ENCODE data around the gene DUOXA2.
"Not testable (repeated sequence)": the region's sequence is repeated elsewhere in the genome, so short reads cannot be mapped to it uniquely, and the experiment has no call there.

DUOXA2 gene

GRCh38 chr15:45095661-45096060 lies 18.5 kb upstream of the DUOXA2 start:
- no peak for DNase-seq (ENCODE audit: low read depth)

DNA sequence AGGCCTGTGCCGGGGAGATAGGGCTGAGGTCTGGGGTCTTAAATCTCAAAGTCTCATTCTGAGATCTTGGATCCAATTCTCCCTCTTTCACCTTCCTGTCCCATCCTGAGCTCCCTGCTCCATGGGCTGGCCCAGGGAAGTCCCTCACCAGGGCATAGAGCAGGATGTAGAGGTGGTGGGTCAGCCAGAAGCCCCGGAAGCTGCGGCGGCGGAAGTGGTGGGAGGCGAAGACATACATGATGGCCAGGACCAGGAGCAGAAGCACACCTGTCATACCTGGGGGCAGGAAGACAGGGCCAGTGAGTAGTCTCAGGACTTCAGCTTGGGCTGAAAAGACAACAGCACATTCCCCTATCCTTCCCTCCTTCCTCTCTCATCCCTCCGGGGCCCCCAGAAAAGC lies 16.7 kb upstream of the DUOXA2 start:
- no peak for DNase-seq (ENCODE audit: low read depth)

- DNase-seq (ENCODE audit: low read depth): no peak
Measured at GRCh38 chr15:45099549-45100165, 14.5 kb upstream of the DUOXA2 start.

- no peak for DNase-seq (ENCODE audit: low read depth)
Measured at GRCh38 chr15:45100884-45101625, 13.1 kb upstream of the DUOXA2 start.

- no peak for DNase-seq (ENCODE audit: low read depth)
Measured at GRCh38 chr15:45101749-45102148, 12.4 kb upstream of the DUOXA2 start.

- DNase-seq (ENCODE audit: low read depth): no peak
Measured at GRCh38 chr15:45102226-45102625, 11.9 kb upstream of the DUOXA2 start.

GRCh38 chr15:45104170-45104569 lies 10.0 kb upstream of the DUOXA2 start:
- DNase-seq (ENCODE audit: low read depth): not testable (repeated sequence)

DNA sequence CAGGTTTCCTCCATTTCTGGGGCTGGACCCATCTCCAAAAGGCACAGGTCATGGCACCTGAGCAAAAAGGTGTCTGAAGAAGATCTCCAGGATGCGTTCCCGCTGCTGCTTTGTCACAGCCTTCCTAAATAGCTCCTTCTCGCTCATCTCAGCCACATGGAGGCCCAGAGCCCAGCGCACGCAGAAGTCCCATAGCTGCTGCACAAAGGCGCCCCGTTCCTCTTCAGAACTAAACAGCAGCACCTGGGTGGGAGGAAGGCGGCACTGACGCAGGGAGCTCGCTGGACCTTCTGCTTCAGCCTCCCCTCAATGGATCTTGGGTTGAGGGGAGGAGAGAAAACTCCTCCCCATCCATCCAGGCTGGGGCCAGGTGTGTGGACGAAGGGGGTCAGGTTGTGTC lies 8.5 kb upstream of the DUOXA2 start:
- DNase-seq (ENCODE audit: low read depth): no peak

- DNase-seq (ENCODE audit: low read depth): no peak
Measured at GRCh38 chr15:45106002-45106790, 7.9 kb upstream of the DUOXA2 start.

DNA sequence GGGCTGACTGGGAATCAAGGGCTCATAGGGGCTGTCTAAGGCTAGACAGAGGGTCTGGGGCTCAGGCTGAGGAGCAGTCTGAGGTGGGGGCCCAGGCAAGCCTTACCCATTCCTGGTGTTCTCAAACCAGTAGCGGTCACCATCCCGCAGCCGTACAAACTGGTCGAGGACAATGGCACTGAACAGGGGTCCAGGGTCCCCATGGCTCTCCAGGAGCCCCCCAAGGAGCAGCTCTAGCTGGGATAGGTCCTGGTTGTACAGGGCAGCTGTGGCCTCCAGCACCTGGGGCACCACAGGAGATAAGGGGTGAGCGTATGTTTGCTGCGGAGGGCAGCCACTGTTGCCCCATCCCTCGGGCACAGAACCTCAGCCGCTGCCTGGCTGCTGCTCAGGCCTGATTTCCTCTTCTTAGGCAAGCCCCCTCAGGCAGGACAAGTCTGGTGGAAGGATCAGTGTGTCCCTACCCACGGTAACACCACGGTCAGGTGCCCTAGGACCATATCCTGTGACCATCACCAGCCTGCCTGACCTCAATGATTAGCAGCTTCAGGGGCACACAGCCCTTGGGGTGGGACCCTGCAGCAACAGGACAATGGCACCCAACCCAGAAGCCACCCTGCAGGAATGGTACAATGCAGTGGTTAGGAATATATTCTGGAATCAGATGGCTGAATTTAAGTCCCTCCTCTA lies 6.0 kb upstream of the DUOXA2 start:
- DNase-seq (ENCODE audit: low read depth): no peak

- DNase-seq (ENCODE audit: low read depth): no peak
Measured at GRCh38 chr15:45110256-45110820, 3.8 kb upstream of the DUOXA2 start.

DNA sequence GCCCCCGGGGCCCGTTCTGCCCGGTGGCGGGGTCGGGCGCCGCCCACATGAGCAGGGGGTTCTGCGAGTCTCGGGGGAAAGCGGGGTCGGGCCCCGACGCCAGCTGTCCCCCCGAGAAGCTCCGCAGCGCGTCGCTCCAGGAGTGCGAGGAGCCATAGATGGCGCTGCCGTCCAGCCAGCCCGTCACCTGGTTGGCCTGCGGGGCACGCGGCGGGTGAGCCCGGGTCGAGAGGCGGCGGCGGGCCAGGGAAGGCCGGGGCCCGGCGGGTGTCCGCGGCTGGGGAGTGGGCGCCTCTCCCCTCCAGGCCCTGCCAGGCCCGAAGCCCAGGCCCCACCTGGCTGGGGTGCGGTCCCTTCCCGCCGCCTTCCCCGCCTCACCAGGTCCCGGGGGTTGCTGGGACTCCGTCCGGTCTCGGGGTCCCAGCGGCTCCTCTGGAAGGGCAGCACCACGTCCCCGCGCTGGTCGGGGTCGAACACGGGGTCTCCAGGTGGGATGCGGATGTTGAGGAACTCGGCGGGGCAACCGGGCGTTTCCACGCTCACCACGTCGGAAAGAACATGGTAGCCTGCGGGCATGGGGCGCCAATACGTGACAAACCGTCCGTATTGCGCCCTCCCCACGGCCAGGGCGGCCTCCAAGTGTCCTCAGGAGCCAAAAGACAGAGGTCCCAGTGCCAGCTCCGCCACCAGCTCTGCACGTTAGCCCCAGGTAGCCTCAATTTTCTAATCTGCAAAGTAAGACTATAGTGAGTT lies 2.6 kb upstream of the DUOXA2 start:
- DNase-seq (ENCODE audit: low read depth): no peak

DNA sequence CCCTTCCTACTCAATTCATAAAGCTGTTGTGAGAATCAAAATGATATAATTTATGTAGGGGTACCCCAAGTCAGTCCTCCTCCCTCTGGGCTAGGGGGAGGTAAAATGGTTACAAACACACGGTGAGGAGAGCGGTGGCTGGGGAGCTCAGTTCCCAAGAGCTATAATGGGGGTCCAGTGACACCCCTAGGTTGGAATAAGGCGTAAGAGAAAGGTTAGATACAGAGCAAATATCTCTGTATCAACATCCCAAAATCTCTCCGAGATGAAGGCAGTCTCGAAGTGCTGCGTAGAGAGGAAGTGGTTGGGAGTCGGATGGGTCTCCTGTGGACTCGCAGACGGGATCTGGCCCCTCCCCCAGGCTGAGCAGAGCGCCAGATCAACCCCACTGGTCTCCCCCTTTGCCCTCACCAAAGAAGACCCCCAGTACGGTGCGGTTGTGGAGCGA lies 2.0 kb upstream of the DUOXA2 start:
- no peak for DNase-seq (ENCODE audit: low read depth)

DNA sequence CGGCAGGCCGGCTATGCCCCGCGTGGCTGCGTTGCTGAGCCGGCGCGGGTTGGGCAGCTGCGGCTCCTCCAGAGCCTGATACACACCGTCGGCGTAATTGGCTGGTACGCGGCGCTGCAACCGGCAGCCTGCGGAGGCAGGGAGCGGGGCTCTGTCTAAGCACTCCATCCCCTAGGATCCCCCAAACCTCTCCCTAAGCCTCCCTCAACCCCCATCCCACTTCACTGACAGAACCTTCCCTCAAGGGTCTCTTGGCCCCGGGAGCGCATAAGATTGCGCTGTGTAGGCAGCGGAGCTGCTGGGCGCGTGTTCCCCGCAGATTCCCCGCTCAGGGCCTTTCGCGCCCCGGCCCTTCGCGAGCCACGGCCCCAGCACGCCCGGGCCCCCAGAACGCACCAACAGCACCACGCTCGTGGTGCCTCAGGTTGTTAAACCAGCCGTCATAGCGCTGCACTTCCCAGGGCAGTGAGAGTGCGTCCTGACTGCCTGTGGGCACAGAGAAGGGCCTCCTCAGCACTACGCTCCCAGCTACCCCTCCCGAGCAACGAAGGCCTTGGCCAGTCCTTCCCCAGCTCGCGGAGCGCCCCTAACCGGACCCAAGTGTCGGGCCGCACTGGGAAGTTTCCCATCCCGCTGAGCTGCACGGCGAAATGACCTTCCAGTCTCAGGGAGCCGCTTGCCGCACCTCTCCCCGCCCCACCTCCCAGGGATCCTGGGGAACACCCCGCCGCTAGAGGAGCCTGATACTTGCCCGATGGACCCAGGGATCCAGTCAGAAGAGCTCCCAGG lies 1.3 kb upstream of the DUOXA2 start:
- DNase-seq (ENCODE audit: low read depth): no peak

GRCh38 chr15:45113380-45113990 lies 641 bp upstream of the DUOXA2 start:
- DNase-seq (ENCODE audit: low read depth): no peak

DNA sequence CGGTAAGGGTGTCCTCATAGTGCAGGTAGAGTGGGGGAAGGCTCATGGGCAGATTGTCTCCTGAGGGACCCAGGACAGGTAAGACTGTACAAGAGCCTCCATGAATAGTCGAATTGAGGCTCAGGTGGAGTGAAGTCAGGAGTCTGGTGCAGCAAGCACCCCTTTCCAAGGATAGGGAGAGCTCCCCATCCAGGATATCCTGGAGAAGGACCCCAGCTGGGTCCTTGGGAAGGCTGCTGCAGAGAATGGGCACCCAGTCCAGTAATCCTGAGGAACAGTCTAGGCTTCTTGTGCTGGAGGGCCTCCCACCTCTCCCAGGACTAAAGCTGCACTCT lies 592 bp downstream of the DUOXA2 start:
- DNase-seq (ENCODE audit: low read depth): no peak

DNA sequence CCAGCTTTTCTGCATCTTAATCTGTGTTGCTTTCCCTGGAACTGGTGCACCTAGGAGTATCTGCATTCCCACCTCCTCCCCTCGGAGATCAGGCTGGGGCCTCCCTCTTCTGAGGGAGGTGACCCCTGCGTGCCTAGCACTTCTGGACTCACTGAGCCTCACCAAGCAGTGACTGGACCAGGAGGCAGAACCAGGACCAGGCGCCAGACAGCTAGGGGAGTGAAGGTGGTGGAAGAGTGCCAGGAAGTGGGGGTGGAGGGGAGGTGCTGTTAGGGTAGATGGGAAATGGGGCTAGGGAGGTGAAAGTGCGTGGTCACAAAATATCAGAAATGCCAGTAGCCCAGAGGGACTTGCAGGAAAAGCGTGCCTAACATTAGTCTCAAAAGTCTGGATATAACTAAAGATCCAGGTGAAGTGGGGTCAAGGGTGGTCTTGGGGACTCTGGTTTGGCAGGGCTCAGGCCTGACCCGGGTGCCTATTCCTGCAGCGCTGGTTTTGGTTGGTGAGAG lies 1.2 kb downstream of the DUOXA2 start:
- DNase-seq (ENCODE audit: low read depth): no peak

DNA sequence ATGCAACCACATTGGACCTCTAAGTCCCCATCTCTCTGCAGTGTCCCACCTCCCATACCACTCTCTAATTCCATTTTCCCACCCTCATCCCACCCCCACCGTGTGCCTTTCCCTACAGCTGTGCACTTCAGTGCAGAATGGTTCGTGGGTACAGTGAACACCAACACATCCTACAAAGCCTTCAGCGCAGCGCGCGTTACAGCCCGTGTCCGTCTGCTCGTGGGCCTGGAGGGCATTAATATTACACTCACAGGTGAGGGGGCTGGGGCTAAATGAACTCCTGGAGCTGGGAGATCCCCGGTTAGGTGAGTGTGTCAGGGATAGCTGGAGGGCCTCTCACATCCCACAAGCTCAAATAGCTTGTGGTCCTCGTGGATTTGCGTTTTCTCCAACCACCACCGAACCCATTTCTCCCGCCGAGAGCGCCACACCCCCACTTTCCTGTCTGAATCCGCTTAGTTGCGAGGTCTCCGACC lies 1.9 kb downstream of the DUOXA2 start:
- no peak for DNase-seq (ENCODE audit: low read depth)

- no peak for DNase-seq (ENCODE audit: low read depth)
Measured at GRCh38 chr15:45116482-45117307, 2.6 kb downstream of the DUOXA2 start.

Data from T-helper 22 cell (primary cell).